GM12892 (cell line): ENCODE results near the gene LRRC27.

Experiments
- POLR2A ChIP-seq: IDR thresholded peaks from 2 replicates; pipeline ENCODE4 v1.6.1; 2011; ENCODE audit warnings: low read depth, low read length, control low read depth
- TAF1 ChIP-seq: IDR thresholded peaks from 2 replicates; pipeline ENCODE4 v1.6.1; 2011; ENCODE audit warnings: low read depth, mild to moderate bottlenecking, control low read depth, low read length, borderline replicate concordance

- no peak for TF ChIP-seq TAF1
- no peak for TF ChIP-seq POLR2A
These were observed 84.7 kb downstream of the LRRC27 start for GRCh38 chr10:132416566-132417256.
